Stimulated activated CD4-positive, alpha-beta T cell treated with anti-CD3 and anti-CD28 coated beads, Interleukin-4, amount 100 ng/mL, for 1 hour (primary cell): ENCODE data around the gene XPR1.

ENCODE experiments used
- DNase-seq: peaks from one replicate; pipeline ENCODE4 v3.0.0-alpha.2; 2020

The XPR1 gene

GRCh38 chr1:180631766-180632325 is at the start of gene XPR1:
TSS of gene XPR1 (plus strand) at chr1:180632022. CDS start at chr1:180632202, 180 bp downstream.
- peak; percentile 96 for DNase-seq

- no peak for DNase-seq
Measured at GRCh38 chr1:180584869-180585268, 47.0 kb upstream of the XPR1 start.

GRCh38 chr1:180585994-180586359 is 45.8 kb upstream of the XPR1 start:
- no peak for DNase-seq

- DNase-seq = no peak
Measured at GRCh38 chr1:180586671-180587155, 45.1 kb upstream of the XPR1 start.

GRCh38 chr1:180588121-180588520 is 43.7 kb upstream of the XPR1 start:
- no peak for DNase-seq

- no peak for DNase-seq
Measured at GRCh38 chr1:180590889-180591288, 40.9 kb upstream of the XPR1 start.

- no peak for DNase-seq
Measured at GRCh38 chr1:180593382-180593781, 38.4 kb upstream of the XPR1 start.

GRCh38 chr1:180594723-180595122 is 37.1 kb upstream of the XPR1 start:
- DNase-seq = no peak

GRCh38 chr1:180595966-180596365 is 35.9 kb upstream of the XPR1 start:
- DNase-seq = no peak

GRCh38 chr1:180597520-180597919 is 34.3 kb upstream of the XPR1 start:
- no peak for DNase-seq

- no peak for DNase-seq
Measured at GRCh38 chr1:180598333-180598974, 33.4 kb upstream of the XPR1 start.

- DNase-seq = no peak
Measured at GRCh38 chr1:180600343-180600742, 31.5 kb upstream of the XPR1 start.

GRCh38 chr1:180601512-180601911 is 30.3 kb upstream of the XPR1 start:
- DNase-seq = no peak

- DNase-seq = no peak
Measured at GRCh38 chr1:180603223-180603849, 28.5 kb upstream of the XPR1 start.

- DNase-seq = no peak
Measured at GRCh38 chr1:180603850-180604226, 28.0 kb upstream of the XPR1 start.

- no peak for DNase-seq
Measured at GRCh38 chr1:180606155-180606554, 25.7 kb upstream of the XPR1 start.

GRCh38 chr1:180609643-180610555 is 21.9 kb upstream of the XPR1 start:
- no peak for DNase-seq

- no peak for DNase-seq
Measured at GRCh38 chr1:180610556-180611015, 21.2 kb upstream of the XPR1 start.

GRCh38 chr1:180611016-180611930 is 20.5 kb upstream of the XPR1 start:
- no peak for DNase-seq

- no peak for DNase-seq
Measured at GRCh38 chr1:180612632-180613031, 19.2 kb upstream of the XPR1 start.

GRCh38 chr1:180614730-180615129 is 17.1 kb upstream of the XPR1 start:
- DNase-seq = no peak
